ENCODE results near the gene COL8A2.

COL8A2 gene

GRCh38 chr1:36096500-36097432, 28.3 kb downstream of the COL8A2 start (continued):
- peak; percentile 13; the same call in 1 of the 2 replicates for TF ChIP-seq ZNF654 (tag by site-specific recombination; IDR thresholded peaks at IDR 0.05; ENCODE audit: low read depth)
- TF ChIP-seq ZIC2 (tag by site-specific recombination; IDR thresholded peaks at IDR 0.05), result peak; percentile 49
- TF ChIP-seq ZNF426 (tag by site-specific recombination; IDR thresholded peaks at IDR 0.05), result no peak
- TF ChIP-seq ZBTB20 (tag by site-specific recombination; IDR thresholded peaks at IDR 0.05), result 0 out of 2 replicates have a peak, but pooled peaks have one; percentile 13
- peak; percentile 37; the same call in 1 of the 2 replicates for TF ChIP-seq ZNF692 (tag by site-specific recombination; IDR thresholded peaks at IDR 0.05)
- TF ChIP-seq ZNF16 (tag by site-specific recombination; IDR thresholded peaks at IDR 0.05; ENCODE audit: low read depth), result no peak

GRCh38 chr1:36095760-36096405, 29.1 kb downstream of the COL8A2 start:
- ChIA-PET CTCF (interaction anchor here (0.7 to 11.1 kb wide), 7 partner anchors 13 to 185 kb away, joined by 3 to 156 read pairs (median 4); partner anchors contain the start of gene TRAPPC3), POLR2A (interaction anchor here (1.4 kb wide), 1 partner anchor 37 kb away, joined by 7 read pairs; no protein-coding TSS in a partner anchor)
- no peak for TF ChIP-seq ZSCAN30 (tag by site-specific recombination; IDR thresholded peaks at IDR 0.05)
- TF ChIP-seq ZNF18 (tag by site-specific recombination; IDR thresholded peaks at IDR 0.05), result peak; percentile 60; the same call in 1 of the 2 replicates
- TF ChIP-seq PRDM1 (tag by site-specific recombination; IDR thresholded peaks at IDR 0.05), result no peak
- TF ChIP-seq EGR2 (tag by site-specific recombination; IDR thresholded peaks at IDR 0.05; ENCODE audit: low read depth), result no peak
- TF ChIP-seq ZBTB17 (tag by site-specific recombination; IDR thresholded peaks at IDR 0.05), result no peak
- peak; percentile 95 for TF ChIP-seq ZNF707 (tag by site-specific recombination; IDR thresholded peaks at IDR 0.05)
- TF ChIP-seq ZBTB11 (tag by site-specific recombination; conservative IDR thresholded peaks at IDR 0.05; ENCODE audit: low read depth), result no peak
- no peak overlapping the region for H3K27ac ChIP-seq (ENCODE audit: extremely low read depth, low read depth, low read length)
- no peaks in the 10 kb centered on the region for H3K9me3 ChIP-seq (ENCODE audit: control insufficient read depth, insufficient read depth, low read depth, low read length)
- peaks cover 0 to 62% of the 10 kb centered on the region in 2 experiments; a peak in 2 of 3 replicates for H3K36me3 ChIP-seq (ENCODE audit: control insufficient read depth in 2 of 2, insufficient read depth in 1 of 2, low read length in 2 of 2)
- no peak overlapping the region for H3K4me3 ChIP-seq (ENCODE audit: low read depth, low read length)
- H3K4me1 ChIP-seq (ENCODE audit: control insufficient read depth, insufficient read depth, low read length), result no peaks in the 10 kb centered on the region

GRCh38 chr1:36094621-36095061, 30.4 kb downstream of the COL8A2 start:
- no peak overlapping the region for H3K4me3 ChIP-seq (ENCODE audit: low read depth, low read length)
- H3K36me3 ChIP-seq (ENCODE audit: control insufficient read depth in 2 of 2, insufficient read depth in 1 of 2, low read length in 2 of 2), result peaks cover 4 to 70% of the 10 kb centered on the region in 2 experiments; a peak in 2 of 3 replicates
- TF ChIP-seq ZBTB17 (tag by site-specific recombination; IDR thresholded peaks at IDR 0.05), result 0 out of 2 replicates have a peak, but pooled peaks have one; percentile 16
- no peak for TF ChIP-seq ZNF677 (tag by site-specific recombination; IDR thresholded peaks at IDR 0.05)
- no peak for TF ChIP-seq ZNF521 (tag by site-specific recombination; IDR thresholded peaks at IDR 0.05)
- CTCF ChIA-PET, result interaction anchor here (0.8 to 11.1 kb wide), 4 partner anchors 39 to 94 kb away, joined by 3 to 156 read pairs (median 4); no protein-coding TSS in a partner anchor
- no peaks in the 10 kb centered on the region for H3K9me3 ChIP-seq (ENCODE audit: control insufficient read depth, insufficient read depth, low read depth, low read length)
- POLR2A ChIA-PET, result interaction anchor here (1.5 kb wide), 1 partner anchor 25 kb away, joined by 3 read pairs; no protein-coding TSS in a partner anchor
- no peaks in the 10 kb centered on the region for H3K4me1 ChIP-seq (ENCODE audit: control insufficient read depth, insufficient read depth, low read length)
- no peak overlapping the region; the same call in 1 of the 2 replicates for H3K27ac ChIP-seq (ENCODE audit: extremely low read depth, low read depth, low read length)
